HG03342 (cell line): Measurements from ENCODE around the gene PDE6H.

Source experiments
- ATAC-seq: cut with Tn5 transposase; IDR thresholded peaks from one replicate; pipeline ENCODE4 v1.9.1; 2021; ENCODE audit warnings: mild to moderate bottlenecking, moderate library complexity; ENCODE audit not compliant: unreplicated experiment

The PDE6H gene

DNA sequence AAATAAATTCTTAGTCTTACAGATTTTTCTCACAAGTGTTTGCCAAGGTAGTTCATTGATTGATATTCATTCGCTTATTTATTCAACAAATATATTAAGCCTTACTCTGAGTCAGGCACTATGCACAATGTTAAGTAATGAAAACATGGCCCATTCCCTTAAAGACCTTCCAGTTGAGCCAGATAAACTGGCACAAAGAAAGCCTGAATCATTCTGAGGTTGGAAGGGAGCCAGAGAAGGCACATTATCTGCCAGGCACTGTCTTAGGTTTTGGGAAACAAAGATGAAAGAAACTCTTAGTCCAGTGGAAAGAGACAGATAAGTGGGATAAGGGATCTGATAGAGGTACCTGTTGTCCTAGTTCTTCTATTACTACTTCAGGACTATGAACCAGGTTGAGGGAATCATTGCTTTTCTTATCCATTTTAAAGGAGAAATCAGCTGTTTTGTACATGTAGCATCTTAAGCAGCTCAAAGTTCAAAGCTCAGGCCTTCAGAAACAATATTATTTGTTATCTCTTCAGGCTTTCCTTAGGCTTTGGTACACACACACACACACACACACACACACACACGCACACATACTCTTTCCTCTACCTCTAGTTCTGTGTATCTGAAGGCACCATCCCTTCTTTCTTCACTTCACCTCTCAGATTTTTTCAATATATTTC, 27.0 kb downstream of the PDE6H start:
- ATAC-seq = no peak

DNA sequence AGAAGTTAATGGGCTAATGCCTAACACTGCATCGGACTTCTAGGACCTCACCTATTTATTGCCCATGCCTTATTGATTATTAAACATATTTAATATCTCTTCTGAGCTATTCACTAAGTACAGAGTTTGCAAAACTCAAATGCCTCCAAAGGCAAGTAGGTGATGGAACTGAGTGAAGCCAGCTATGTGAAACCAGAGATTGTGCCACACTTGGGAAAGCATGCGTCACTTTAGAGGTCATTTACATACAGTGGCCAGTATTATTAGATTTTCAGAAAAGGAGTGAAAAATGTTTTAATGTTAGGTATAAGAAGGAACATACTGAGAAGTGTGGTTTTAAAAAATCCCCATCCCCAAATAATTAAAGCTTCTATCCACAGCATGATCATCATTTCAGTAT, 27.7 kb downstream of the PDE6H start:
- no peak for ATAC-seq

DNA sequence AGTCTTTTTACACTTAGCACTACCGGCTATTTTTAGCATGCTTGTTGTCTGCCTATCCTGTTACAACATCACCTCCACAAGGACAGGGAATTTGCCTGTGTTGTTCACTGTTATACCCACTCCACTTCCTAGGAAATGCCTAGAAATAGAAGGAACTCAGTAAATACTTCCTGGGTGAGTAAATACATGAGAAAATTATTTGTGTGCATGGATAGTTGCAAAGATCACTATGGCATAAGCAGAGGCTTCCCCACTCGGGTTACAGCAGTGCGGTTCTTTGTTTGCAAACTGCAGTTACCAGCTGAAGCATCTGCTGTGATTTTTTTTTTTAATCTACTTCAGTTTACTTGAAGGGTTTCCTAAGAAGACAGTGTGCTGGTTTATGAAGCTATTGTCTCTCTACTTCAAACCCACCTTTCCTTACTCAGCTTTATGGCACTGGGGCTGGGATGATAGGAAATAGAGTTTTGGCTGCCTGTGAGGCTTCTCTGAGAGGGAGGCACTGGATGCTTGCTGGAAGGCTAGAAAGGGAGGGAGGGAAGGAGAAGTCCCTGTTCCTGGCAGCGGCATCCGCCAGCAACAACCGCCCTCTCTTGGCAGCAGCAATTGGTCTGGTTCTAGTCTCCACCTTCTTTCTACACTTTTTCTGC, 29.0 kb downstream of the PDE6H start:
- no peak for ATAC-seq

GRCh38 chr12:15004421-15004820, 31.6 kb downstream of the PDE6H start:
- no peak for ATAC-seq

DNA sequence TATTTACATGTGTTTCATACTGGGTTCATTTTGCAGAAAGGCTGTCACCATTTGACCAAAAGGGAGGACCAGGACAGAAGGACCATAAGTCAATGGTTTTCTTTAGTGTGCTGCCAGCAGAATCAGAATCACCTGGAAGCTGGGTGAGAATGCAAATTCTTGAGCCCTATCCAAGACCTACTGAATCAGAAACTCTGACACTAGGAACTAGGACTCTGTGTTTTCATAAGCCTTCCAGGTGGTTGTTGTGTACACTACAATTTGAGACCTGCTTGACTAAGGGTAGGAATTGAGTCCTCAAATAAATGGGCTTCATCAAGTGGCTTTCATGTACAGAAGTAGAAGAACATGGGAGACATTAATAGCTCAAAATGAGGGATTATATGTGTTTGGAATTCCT, 32.2 kb downstream of the PDE6H start:
- ATAC-seq = no peak

- ATAC-seq = no peak
Measured at GRCh38 chr12:15007551-15007950, 34.7 kb downstream of the PDE6H start.

GRCh38 chr12:15011162-15011561, 38.3 kb downstream of the PDE6H start:
- peak; percentile 58 for ATAC-seq

DNA sequence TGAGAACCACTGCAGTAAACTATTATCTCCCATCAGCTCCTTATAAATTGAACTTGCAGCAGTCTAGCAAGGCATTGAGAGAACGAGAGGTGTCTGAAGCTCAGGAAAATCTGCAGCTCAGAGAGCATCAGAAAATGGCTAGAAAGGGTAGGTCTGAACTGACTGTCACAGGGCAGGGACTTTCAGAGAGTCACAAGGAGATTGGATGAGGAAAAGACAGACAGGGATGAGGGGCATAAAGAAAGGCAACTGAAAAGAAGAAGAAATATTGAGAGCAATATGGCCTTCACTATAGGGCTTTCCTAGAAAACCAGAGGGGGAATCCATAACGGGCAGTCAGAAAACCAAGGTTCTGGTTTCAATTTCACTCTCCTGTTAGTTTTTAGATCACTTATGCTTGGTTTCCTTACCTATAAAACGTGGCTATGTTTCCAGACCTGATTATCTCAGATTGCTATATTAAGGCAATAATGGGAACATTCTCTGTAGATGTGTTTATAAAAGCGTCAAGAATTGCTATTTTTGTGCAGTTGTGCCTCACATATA, 40.9 kb downstream of the PDE6H start:
- ATAC-seq = no peak

GRCh38 chr12:15014708-15015107, 41.9 kb downstream of the PDE6H start:
- no peak for ATAC-seq

- ATAC-seq = no peak
Measured at GRCh38 chr12:15015121-15015520, 42.3 kb downstream of the PDE6H start.

GRCh38 chr12:15020156-15020555, 47.3 kb downstream of the PDE6H start:
- ATAC-seq = no peak
